ENCODE measurements around the gene MGAT5B.

MGAT5B gene

DNA sequence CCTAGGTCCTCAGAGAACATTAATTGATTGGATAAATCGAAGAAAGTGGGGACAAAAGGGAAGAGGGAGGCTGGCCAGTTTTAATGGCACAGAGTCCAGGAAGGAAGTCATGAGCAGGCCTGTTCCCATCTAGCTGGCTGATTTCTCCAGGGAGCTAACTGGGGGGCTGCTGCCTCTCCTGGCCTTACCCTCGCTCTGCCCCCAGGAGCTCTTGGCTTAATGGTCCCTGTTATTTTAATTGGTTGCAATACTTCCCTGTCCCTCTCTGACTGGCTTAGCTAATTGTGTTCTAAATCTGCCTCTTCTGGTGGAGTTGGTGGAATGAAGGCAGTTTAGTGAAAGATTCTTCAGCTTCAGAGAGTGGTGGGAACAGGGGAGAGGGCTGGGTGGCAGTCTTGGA is 61.4 kb downstream of the MGAT5B start:
- no peak for ATAC-seq

DNA sequence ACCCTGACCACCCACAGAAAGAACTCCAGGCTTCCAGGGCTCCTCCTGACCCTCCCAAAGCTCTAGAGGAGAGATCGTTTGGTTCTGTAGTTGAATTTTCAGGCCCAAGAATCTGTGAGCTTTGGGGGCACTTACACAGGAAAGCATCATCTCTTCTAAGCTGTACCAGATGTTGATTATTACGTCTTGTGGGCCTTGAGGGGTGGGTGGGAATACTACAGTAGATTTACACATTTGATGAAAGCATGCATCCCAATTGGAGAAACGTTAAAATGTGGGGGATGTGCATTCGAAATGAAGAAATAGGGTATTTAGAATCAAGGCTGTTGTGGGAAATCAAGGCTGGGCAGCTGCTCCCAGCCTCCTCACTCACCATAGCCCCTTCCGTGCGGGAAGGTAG is 61.9 kb downstream of the MGAT5B start:
- no peak for ATAC-seq

DNA sequence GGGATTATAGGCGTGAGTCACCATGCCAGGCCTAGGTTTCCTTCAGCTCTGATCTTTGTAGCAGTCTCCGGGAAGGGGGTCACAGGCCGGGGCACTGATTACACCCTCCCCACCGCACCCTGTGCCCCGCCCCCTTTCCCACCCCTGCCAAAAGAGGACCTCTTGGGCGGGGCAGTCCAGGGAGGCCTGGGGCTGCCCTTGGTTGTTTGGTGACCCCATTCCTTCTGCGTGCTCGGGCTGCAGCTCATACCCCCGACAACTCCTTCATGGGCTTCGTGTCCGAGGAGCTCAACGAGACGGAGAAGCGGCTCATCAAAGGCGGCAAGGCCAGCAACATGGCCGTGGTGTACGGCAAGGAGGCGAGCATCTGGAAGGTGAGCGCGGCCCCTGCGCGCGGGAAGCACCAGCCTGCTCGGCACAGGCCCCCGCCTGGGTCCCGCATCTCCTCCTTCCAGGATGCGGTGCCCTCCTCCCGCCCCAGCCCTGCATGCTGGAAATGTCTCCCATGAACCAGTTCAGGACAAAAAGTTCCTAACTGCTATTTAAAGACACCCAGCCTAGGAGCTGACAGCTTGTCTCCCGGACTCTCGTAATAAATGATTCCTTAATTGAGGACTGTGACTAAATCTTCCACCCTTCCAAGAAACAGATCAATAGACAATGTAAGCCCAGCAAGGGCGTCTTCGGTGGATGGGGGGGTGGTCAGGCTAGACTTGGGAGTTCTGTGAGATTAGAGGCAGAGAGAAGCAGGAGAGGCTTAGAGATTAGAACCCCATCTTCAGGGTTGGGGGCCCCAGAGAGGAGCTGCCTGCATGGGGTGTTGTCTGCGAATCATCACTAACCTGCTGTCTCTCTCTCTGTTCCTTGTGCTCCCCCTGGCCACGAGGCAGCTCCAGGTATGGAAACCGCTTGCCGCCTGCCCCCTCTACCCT is 64.5 kb downstream of the MGAT5B start:
- no peak for ATAC-seq

DNA sequence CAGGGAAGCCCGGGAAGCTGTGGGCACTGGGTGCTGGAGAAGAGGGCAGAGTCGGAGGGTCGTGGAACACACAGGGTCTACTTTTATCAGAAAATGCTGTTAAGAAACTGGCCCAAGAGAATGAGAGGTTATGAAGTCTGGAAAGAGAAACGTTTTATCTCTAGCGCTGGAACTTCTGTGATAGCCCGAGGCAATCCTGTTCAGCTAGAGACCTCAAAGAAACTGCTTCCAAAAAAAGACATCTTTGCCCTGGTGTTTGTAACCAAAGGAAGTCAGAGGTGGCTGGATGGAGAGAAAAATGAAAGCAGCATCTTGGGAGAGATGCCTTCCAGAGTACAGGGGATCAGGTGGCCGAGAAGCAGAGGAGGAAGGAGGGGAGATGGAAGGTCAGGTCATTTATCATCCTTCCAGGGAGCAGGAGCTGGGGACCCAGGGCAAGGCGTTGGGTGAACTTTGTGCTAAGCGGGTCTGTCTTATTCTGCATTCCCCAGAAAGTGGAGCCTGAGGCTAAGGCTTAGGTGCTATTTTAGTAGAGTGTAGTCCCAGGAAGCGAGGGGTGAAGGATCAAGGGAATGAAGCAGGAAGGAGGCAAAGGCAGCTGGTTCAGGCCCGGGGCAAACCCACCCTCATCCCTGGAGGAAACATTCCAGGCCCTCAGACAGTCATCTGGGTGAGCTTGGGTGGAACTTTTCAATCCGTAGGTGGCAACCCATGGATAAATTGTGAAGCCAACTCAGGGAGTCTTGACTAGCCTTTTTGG is 66.5 kb downstream of the MGAT5B start:
- no peak for ATAC-seq

DNA sequence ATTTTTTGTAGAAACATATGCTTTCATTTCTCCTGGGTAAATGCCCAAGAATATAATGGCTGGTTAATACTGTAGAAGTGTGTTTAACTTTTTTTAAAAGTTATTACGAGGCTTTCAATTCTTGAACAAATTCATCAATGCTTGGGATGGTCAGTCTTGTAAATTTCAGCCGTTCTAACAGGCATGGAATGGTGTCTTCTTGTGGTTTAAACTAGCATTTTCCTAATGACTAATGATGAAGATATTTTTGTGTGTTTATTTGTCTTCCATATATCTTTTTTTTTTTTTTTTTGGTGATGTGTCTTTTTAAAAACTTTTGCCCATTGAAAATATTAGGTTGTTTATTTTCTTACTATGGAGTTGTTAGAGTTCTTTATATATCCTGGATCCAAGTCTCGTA is 67.1 kb downstream of the MGAT5B start:
- no peak for ATAC-seq

DNA sequence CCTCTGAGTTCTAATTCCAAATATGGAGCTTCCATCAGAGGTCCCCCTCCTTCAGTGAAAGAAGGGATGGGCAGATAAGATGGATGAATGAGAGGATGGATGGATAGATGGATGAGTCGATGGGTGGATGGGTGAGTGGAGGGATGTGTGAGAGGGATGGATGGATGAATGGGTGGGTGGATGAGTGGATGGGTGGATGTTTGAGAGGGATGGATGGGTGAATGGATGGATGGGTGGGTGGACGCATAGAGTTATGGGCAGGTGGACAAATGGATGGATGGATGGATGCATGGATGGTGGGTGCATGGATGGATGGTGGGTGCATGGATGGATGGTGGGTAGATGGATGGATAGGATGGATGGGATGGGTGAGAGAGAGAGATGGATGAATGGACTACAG is 69.0 kb downstream of the MGAT5B start:
- no peak for ATAC-seq

DNA sequence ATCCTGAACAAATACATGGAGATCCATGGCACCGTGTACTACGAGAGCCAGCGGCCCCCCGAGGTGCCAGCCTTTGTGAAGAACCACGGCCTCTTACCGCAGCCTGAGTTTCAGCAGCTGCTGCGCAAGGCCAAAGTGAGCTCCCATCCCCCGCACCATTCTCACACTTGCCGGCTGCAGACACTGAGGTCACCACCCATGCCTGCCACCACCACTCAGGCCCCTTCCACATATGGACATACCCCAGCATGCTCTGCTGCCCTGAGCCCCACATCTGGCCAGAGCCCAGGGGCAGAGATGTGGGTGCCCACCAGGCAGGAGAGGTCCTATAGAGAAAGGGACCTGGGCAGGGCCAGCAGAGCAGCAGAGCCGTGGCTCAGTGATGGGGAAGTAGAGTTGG is 69.8 kb downstream of the MGAT5B start:
- no peak for ATAC-seq

DNA sequence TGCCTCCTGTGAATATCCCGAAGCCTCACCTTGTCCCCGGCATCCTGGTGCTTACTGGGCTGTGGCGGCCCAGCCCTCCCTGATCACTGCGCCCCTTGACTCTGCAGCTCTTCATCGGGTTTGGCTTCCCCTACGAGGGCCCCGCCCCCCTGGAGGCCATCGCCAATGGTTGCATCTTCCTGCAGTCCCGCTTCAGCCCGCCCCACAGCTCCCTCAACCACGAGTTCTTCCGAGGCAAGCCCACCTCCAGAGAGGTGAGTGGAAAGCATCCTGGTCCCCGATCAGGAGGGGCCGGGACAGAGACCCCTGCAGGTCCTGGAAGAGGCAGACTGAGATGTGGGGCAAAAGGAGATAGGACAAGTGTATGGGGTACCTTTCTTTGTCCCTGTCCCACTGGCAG is 72.1 kb downstream of the MGAT5B start:
- ATAC-seq: no peak

DNA sequence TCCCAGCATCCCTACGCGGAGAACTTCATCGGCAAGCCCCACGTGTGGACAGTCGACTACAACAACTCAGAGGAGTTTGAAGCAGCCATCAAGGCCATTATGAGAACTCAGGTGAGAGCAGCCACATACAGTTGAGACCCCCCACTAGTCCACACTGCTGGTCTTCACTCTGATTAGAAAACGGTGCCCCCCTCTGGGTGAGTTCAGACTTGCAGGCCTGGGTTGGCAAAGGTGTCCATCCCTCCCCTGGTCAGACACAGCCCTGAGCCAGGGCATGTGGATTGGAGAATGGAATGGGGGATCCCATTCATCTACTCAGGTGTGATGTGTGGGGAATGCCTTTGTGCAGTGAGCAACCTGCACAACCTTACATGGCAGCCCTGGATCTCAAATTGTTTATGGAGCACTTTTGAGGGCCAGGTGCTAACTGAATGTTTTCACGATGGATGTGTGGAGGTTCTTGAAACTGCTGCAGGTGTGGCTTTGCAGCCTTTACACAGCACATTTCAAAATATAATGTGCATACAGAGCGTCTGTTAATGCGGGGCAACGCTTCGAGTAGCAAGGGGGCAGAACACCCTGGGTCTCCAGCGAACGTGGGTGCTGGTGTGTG is 72.6 kb downstream of the MGAT5B start:
- no peak for ATAC-seq

DNA sequence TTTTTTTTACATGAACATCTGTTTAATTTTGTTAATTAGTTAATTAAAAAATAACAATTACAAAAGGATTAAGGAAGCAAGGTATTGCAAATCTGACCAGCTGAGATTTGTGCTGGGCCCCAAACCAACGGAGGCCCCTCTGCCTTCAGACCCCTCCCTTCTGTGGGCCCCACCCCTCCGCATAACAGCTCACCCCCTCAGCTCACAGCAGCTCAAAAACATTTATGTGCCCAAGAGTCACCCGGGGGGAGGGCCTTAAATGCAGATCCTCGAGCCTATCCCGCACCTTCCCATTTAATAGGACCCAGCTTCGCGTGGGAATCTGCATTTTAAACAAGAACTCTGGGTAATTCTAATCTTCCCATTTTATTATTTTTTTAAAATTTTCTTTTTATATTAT is 75.0 kb downstream of the MGAT5B start:
- no peak for ATAC-seq

DNA sequence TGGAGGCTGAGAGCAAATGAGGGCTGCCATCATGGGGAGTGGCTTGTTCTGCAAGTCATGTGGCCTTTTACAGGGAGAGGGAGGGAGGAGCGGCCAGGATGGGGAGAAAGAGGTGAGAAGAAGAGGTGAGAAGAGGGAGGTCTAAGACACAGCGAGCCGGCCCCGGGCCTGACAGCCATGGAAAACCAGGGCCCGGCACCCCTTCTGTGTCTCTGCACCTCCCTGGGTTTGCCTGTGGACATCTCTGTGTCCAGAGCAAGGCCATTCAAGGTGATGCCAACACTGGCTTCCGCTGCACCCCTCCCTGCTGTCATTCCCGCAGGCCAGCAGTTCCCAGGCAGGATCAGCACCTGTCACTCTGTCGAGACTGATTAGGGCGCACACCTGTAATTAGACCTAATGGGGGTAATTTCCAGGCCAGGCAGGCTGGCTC is 75.6 kb downstream of the MGAT5B start:
- no peak for ATAC-seq

DNA sequence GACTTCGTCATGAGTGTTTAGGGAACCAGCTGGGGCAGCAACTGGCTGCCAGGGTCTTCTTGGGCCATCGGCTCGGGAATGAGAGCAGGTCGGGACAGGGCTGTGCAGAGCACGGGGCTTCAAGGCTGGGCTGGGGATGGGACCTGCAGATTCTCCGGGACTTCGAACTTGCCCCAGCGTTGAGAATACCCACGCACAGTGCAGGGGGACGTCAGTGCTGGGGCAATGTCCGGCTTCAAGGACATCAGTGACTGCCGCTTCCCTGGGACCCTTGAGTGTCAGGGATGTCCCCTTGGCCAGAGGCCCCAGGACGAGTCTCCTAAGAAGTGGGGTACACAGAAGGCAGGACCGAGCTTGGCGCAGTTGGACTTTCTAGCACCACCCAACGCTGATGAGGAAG is 76.3 kb downstream of the MGAT5B start:
- no peak for ATAC-seq

DNA sequence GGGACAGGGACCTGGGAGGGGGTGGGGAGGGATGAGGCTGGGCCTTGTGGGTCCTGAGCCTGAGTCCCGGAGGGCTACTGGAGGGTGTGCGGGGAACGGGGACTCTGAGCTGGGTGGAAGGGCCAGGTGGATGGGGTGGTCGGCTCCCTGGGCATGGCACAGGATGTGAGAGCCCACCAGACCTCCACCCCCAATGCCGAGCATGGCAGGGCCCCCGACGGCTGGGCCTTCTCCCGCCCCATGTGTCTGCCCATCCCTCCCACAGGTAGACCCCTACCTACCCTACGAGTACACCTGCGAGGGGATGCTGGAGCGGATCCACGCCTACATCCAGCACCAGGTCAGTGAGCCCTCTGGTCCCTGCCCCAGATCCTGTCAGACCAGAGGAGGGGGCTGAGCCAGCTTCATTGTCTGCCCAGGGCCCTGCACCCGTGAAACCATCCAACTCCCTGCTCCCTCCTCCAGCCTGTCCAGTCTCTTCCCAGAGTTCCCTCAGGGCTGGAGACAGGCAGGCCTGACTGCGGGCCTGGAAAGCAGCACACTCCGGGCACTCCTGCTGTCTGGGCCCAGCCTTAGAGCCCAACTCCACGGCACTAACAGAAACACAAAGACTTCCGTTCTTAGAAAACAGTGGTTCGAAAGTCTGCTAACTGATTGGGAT is 78.0 kb downstream of the MGAT5B start:
- no peak for ATAC-seq

DNA sequence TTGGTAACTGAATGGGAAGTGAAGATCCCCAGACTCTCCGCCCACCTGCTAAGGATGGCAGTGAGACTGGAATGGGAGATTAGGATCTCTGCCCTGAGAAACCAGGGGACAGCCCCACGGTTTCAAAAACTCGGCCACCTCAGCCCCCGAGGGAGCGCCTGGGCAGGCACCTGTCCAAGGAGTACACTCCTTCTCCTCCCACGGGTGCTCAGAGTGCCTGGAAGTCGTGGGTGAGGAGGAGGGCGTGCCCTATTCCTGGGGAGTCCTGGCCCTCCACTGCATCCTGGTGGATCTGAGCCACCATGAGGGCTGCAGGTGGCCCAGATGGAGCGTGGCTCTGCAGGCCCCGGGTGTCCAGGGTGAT is 78.5 kb downstream of the MGAT5B start:
- ATAC-seq: no peak

DNA sequence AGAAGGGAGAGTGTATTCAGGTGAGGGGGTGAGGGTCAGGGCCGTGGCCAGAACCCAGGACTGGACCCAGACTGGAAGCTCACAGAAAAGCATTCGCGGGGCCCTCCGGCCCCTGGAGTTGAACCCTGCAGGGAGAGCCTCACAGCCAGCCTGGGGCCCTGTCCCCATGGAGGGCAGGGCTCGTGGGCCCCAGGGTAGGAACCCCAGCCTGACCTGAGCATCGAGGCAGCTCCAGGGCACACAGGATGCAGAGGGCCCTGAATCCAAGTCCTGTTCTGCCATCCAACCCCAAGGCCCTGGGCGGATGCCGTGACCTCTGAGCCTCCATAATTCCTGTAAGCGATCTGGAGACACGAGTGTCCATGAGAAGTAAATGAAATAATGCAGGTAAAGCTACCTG is 79.1 kb downstream of the MGAT5B start:
- ATAC-seq: no peak

DNA sequence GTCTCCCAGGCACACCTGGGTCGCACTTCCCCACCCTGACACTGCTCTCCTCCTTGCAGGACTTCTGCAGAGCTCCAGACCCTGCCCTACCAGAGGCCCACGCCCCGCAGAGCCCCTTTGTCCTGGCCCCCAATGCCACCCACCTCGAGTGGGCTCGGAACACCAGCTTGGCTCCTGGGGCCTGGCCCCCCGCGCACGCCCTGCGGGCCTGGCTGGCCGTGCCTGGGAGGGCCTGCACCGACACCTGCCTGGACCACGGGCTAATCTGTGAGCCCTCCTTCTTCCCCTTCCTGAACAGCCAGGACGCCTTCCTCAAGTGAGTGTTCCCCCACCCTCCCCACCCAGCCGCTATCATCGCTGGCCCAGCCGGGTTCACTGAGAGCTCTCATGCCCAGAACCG is 79.6 kb downstream of the MGAT5B start:
- ATAC-seq: no peak

DNA sequence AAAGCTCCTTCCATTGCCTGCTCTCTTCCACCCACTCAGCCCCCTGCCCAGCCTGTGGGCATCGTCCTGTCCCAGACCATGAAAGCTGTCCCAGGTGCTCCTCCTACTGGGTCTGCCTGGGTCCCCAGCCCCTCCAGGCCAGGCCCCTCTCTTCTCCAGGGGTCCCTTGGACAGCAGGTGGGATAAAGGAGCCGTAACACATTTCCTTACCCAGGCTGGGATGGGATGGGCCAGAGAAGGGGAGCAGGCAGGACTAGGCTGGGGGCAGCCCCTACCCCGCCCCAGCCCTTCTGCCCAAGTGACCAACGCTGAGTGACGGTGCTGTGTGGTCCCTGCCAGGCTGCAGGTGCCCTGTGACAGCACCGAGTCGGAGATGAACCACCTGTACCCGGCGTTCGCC is 80.1 kb downstream of the MGAT5B start:
- ATAC-seq: no peak

DNA sequence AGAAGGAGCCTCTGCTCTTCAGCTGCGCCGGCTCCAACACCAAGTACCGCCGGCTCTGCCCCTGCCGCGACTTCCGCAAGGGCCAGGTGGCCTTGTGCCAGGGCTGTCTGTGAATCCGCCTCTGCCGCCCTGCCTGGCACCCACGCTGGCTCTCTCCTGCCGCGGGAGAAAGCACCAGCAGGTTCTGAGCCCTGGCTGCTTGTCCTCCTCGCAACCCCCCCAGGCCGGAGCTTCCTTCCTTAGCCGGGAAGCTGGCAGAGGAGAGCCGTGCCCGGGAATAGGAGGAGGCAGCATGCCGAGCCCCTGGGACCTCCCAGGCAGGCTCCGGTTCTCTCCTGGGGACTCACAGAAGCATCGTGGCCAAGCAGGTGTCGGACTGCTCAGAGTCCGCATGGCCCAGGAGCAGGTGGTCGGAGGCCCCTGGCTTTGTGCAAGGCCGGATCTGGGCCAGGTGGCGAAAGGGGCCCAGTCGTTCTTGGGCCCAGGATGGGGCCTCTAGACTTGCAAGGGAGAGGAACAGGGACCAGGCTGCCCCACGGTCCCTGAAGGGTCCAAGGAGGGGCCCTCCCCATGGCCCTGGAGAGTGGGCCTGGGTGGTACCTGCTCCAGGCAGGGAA is 80.6 kb downstream of the MGAT5B start:
- ATAC-seq: no peak

DNA sequence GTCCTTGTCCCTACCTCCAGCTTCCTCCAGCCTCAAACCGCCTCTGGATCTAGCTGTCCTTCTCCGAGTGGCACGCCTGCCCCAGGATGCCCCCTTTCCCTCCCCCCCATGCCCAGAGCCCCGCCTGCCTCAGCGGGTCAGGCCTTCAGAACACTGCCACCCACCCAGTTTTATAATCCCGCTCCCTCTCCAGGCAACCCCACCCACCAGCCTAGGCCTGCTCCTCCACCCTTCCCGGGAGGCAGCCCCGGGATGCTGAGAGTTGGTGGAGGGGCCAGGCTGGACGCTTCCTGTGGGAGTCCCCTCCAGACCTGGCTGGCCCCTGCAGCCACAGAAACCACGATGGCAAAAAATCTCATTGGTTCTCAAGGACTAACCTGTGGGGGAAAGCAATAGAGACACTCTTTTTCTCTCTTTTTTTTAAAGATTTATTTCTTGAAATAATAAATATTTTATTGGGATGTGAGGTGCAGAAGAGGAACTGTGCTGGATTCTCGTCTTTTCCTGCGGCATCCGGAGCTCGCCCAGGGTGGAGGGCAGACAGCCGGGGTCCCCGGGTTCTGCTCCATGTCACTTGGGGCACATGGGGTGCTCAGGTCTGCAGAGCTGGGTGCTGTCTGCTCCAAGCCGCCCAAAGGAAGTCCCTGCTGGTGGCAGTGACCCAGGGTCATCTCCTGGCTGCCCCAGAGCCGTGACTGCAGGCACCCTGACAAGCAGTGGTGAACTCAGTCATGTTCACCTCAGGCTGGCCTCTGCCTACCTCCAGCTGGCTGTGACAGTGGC is 81.9 kb downstream of the MGAT5B start:
- no peak for ATAC-seq

DNA sequence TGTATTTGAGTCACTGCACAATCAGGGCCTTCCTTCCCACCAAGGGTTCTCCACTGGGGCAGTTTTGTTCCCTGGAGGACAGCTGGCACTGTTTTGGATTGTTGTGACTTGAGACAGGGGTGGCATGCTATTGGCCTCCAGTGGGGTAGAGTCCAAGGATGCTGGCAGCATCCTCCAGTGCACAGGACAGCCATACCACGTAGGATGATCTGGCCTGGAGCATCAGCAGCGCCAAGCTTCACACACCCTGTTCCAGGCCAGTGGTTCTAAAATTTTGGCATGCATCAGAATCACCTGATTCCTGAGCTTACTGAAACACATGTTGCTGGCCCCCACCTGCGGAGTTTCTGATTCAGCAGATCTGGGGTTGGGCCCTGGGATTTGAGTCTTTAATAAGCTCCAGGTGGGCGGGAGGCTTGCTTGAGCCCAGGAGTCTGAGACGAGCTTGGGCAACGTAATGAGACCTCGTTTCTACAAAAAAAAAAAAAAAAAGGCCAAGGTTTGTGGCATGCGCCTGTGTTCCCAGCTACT is 83.2 kb downstream of the MGAT5B start:
- ATAC-seq: no peak

DNA sequence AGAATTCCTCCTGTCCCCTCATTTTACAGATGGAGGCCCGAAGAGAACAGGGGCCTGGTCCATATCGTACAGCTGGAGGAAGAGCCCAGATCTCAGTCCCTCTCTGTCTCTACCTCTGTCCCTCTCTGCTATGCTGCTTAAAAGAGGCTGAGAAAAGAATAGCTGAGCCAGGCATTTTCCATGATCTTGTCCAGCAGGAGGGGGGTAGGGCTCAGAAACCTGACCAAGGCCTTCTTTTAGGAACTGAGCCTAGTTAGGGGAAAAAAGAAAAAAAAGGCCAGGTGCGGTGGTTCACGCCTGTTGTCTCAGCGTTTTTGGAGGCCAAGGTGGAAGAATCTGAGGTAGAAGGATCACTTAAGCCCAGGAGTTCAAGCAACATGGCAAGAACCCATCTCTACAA is 84.2 kb downstream of the MGAT5B start:
- ATAC-seq: no peak

DNA sequence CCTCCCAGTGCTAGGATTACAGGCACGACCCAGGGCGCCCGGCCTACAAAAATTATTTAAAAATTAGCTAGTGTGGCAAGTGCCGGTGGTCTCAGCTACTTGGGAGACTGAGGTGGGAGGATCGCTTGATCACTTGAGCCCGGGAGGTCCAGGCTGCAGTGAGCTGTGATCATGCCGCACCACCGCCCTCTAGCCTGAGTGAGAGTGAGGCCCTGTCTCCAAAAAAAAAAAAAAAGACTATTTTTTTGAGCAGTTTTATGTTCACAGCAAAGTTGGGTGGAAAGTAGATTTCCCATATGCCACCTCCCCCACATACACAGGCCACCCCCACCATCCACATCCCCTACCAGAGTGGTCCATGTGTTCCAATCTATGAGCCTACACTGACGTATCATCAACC is 84.9 kb downstream of the MGAT5B start:
- ATAC-seq: no peak

Measured in activated CD4-positive, CD25-positive, alpha-beta regulatory T cell treated with anti-CD3 and anti-CD28 coated beads, Interleukin-2, amount 50 U/mL, for 24 hours (primary cell).